Kidney (tissue), 14 donors: ENCODE results near the gene ECHDC3. TPM values are rescaled to one million over a fixed set of nuclear protein-coding genes. Genes with fewer than 3 reads are reported as not detected.

ENCODE experiments used
- DNase-seq, 5 donors: peaks; one replicate each; pipeline ENCODE4 v3.0.0-alpha.2; 2013 to 2020
- FAIRE-seq: peaks from 2 replicates; lab custom pipeline; 2012; peaks lifted over from hg19 to GRCh38; lab: Jason Lieb, UNC
- H3K27ac ChIP-seq, 2 donors: one replicate each; pipeline ENCODE4 v1.7.0; 2013; ENCODE audit warnings: low read depth in 2 of 2, low read length in 2 of 2, inconsistent platforms in 1 of 2
- H3K27me3 ChIP-seq: one replicate; pipeline ENCODE4 v1.7.1; 2013; ENCODE audit warnings: low read length, inconsistent platforms; ENCODE audit not compliant: control insufficient read depth, insufficient read depth
- H3K36me3 ChIP-seq, 3 donors: one replicate each; pipeline versions ENCODE4 v1.7.0 to v1.7.1; 2013; ENCODE audit warnings: low read length in 3 of 3, control low read depth in 1 of 3, inconsistent platforms in 1 of 3; ENCODE audit not compliant: insufficient read depth in 3 of 3, control insufficient read depth in 2 of 3
- H3K4me1 ChIP-seq, 3 donors: one replicate each; pipeline versions ENCODE4 v1.7.0 to v1.7.1; 2013; ENCODE audit warnings: low read length in 3 of 3, inconsistent platforms in 1 of 3, low read depth in 1 of 3; ENCODE audit not compliant: control insufficient read depth in 2 of 3, insufficient read depth in 2 of 3
- H3K4me3 ChIP-seq, 3 donors: one replicate each; pipeline versions ENCODE4 v1.7.0 to v1.8.1; 2013; ENCODE audit warnings: low read length in 3 of 3, control low read depth in 1 of 3, inconsistent platforms in 1 of 3
- H3K9ac ChIP-seq, 3 donors: one replicate each; pipeline versions ENCODE4 v1.7.0 to v1.7.1; 2013; ENCODE audit warnings: low read length in 3 of 3, control low read depth in 1 of 3, inconsistent platforms in 1 of 3
- H3K9me3 ChIP-seq, 3 donors: one replicate each; pipeline versions ENCODE4 v1.7.0 to v1.7.1; 2013; ENCODE audit warnings: low read length in 3 of 3, control low read depth in 1 of 3, inconsistent platforms in 1 of 3; ENCODE audit not compliant: control insufficient read depth in 2 of 3, insufficient read depth in 1 of 3
- CTCF ChIP-seq: IDR thresholded peaks from 3 replicates; pipeline ENCODE4 v1.5.1; 2012; ENCODE audit warnings: mild to moderate bottlenecking, moderate library complexity, borderline replicate concordance; ENCODE audit not compliant: insufficient read depth; ENCODE audit errors: extremely low read depth
- intact Hi-C: fragments of 100-400 bp; cut with DNase I; formaldehyde crosslinking; loops from one replicate; pipeline ENCODE4 v1.11.1; 2022
- polyA plus RNA-seq: library from polyadenylated mRNA; stranded (reverse); fragments of 350-450 nt; fragmentation: Illumina TruSeq; extraction: RNeasy Lipid Tissue Mini Kit (QIAGEN cat#74804); gene quantifications from one replicate; pipeline ENCODE4 v1.2.3, GENCODE V29; 2014; ENCODE audit warnings: low read depth, low replicate concordance; ENCODE audit not compliant: insufficient read depth
- total RNA-seq: library from RNA; stranded (reverse); fragmentation: NEBNext Ultra II Directional; extraction: Animal tissue kit (Norgen Biotek cat#: 25700); gene quantifications from one replicate; pipeline ENCODE4 v1.2.1, GENCODE V29; 2021
- donor health status: control.
- donor health status: control.
- donor health status: control.
- donor health status: control.
- donor health status: control.
- donor health status: DM: yes; HTN: yes; CAD: no.
- donor health status: Normal renal cell carcinoma (clear cell type).

ECHDC3 gene
- total and polyA plus RNA-seq, 2 donors from 2014 or later: 32.4 to 132 TPM

GRCh38 chr10:11806706-11807105, 64.5 kb downstream of the ECHDC3 start:
- intact Hi-C loops: no loop called here
- Histone ChIP-seq H3K4me1 (peaks cover 0 to 4% (median 0%) of the 10 kb centered on the region in 3 donors), H3K27me3 (no peaks in the 10 kb centered on the region), H3K27ac (no peak overlapping the region), H3K4me3 (no peak overlapping the region), H3K36me3 (no peaks in the 10 kb centered on the region), H3K9ac (no peak overlapping the region), H3K9me3 (no peaks in the 10 kb centered on the region)
- DNase-seq (peak in 1 of 5 donors; percentile 33), FAIRE-seq (no peak)
- no peak for TF ChIP-seq CTCF

GRCh38 chr10:11808808-11809207, 66.6 kb downstream of the ECHDC3 start:
- no peak for FAIRE-seq
- TF ChIP-seq CTCF: no peak
- intact Hi-C loops: no loop called here
- no peak overlapping the region for H3K27ac ChIP-seq
- H3K4me1 ChIP-seq: peaks cover 0 to 4% (median 0%) of the 10 kb centered on the region in 3 donors
- no peak overlapping the region for H3K4me3 ChIP-seq
- no peaks in the 10 kb centered on the region for H3K9me3 ChIP-seq
- no peak overlapping the region for H3K9ac ChIP-seq
- no peaks in the 10 kb centered on the region for H3K36me3 ChIP-seq
- no peaks in the 10 kb centered on the region for H3K27me3 ChIP-seq
- no peak for DNase-seq

- H3K27me3 ChIP-seq: no peaks in the 10 kb centered on the region
- intact Hi-C loops: no loop called here
- FAIRE-seq: no peak
- H3K4me3 ChIP-seq: no peak overlapping the region
- DNase-seq: peak in 4 of 5 donors; percentile 69 to 91 (median 86)
- H3K27ac ChIP-seq: no peak overlapping the region
- H3K9ac ChIP-seq: no peak overlapping the region
- H3K9me3 ChIP-seq: no peaks in the 10 kb centered on the region
- no peak for TF ChIP-seq CTCF
- H3K36me3 ChIP-seq: no peaks in the 10 kb centered on the region
- peaks cover 0 to 4% (median 0%) of the 10 kb centered on the region in 3 donors for H3K4me1 ChIP-seq
These were observed 68.2 kb downstream of the ECHDC3 start for GRCh38 chr10:11810313-11810766.

GRCh38 chr10:11810973-11811372, 68.8 kb downstream of the ECHDC3 start:
- intact Hi-C loops: no loop called here
- no peak for FAIRE-seq
- H3K36me3 ChIP-seq: no peaks in the 10 kb centered on the region
- H3K9me3 ChIP-seq: no peaks in the 10 kb centered on the region
- no peak for TF ChIP-seq CTCF
- no peak for DNase-seq
- no peak overlapping the region for H3K27ac ChIP-seq
- H3K9ac ChIP-seq: no peak overlapping the region
- no peak overlapping the region for H3K4me3 ChIP-seq
- no peaks in the 10 kb centered on the region for H3K27me3 ChIP-seq
- peaks cover 0 to 4% (median 0%) of the 10 kb centered on the region in 3 donors for H3K4me1 ChIP-seq
